HepG2 (cell line): ENCODE results near the gene MTR. TPM values are rescaled to one million over a fixed set of nuclear protein-coding genes. Genes with fewer than 3 reads are reported as not detected.

Experiments used
- ATAC-seq: fragments of 200-7000 bp; cut with Tn5 transposase; 3 replicates; pipeline ENCODE4 v1.9.1; 2020; ENCODE audit warnings: mild to moderate bottlenecking, moderate library complexity
- BruUV-seq: library from RNA; stranded (reverse); fragments of 400-500 nt; replicated peaks from 2 replicates; lab custom pipeline; 2021; lab: Mats Ljungman, UMichigan
- CTCF ChIA-PET: fragments of 300-600 bp; formaldehyde crosslinking; extraction: SDS; loops from one replicate; lab custom pipeline; 2021; ENCODE audit warnings: low total read pairs, inconsistent platforms, low intra/inter-chr PET ratio; lab: Yijun Ruan, JAX
- POLR2A ChIA-PET: fragments of 350-600 bp; sonication (Branson Sonifier 250); formaldehyde crosslinking; loops from one replicate; lab custom pipeline; 2020; ENCODE audit warnings: antibody characterized with exemption, inconsistent platforms; lab: Yijun Ruan, JAX
- DNase-seq: peaks from one replicate; pipeline ENCODE4 v3.0.0-alpha.2; 2015; ENCODE audit warnings: low spot score
- FAIRE-seq: peaks from 3 replicates; lab custom pipeline; 2011; peaks lifted over from hg19 to GRCh38; lab: Jason Lieb, UNC
- H2AFZ ChIP-seq: one replicate; pipeline ENCODE4 v1.6.1; 2011; ENCODE audit warnings: low read length, inconsistent platforms
- H3K27ac ChIP-seq: fragments of 300-600 bp; 3 replicates; pipeline ENCODE4 v1.8.0; 2011; ENCODE audit warnings: mixed run types, mild to moderate bottlenecking, mixed read lengths, low read length, inconsistent platforms; ENCODE audit not compliant: insufficient read depth; ENCODE audit errors: extremely low read length
- H3K27me3 ChIP-seq, 2 experiments: fragments of 200-600 bp in 1 of 2; 2 replicates in 1 of 2; 3 replicates in 1 of 2; pipeline versions ENCODE4 v1.6.0 to v1.8.0; 2011; ENCODE audit warnings: low read length in 2 of 2, mild to moderate bottlenecking in 2 of 2, moderate library complexity in 2 of 2, inconsistent platforms in 1 of 2; ENCODE audit not compliant: insufficient read depth in 2 of 2, control insufficient read depth in 1 of 2
- H3K36me3 ChIP-seq, 2 experiments: fragments of 200-600 bp in 1 of 2; replicated peaks in 1 of 2; 2 replicates in 1 of 2; 3 replicates in 1 of 2; pipeline versions ENCODE4 v1.5.1 to v1.8.0; 2011; ENCODE audit warnings: low read length in 2 of 2, inconsistent platforms in 1 of 2; ENCODE audit not compliant: insufficient read depth in 2 of 2, control insufficient read depth in 1 of 2
- H3K4me1 ChIP-seq: 2 replicates; pipeline ENCODE4 v1.5.1; 2012; ENCODE audit warnings: low read length, inconsistent platforms; ENCODE audit not compliant: insufficient read depth
- H3K4me2 ChIP-seq: 2 replicates; pipeline ENCODE4 v1.6.0; 2011; ENCODE audit warnings: low read depth, low read length, inconsistent platforms
- H3K4me3 ChIP-seq, 3 experiments: fragments of 200-600 bp in 1 of 3; sonication (generic), shearing (Covaris generic) in 1 of 3; replicated peaks in 1 of 3; 2 replicates each; pipeline ENCODE4 v1.5.1; 2011 to 2016; ENCODE audit warnings: low read length in 3 of 3, inconsistent platforms in 2 of 3, low read depth in 2 of 3, mild to moderate bottlenecking in 2 of 3, control low read depth in 1 of 3, mixed read lengths in 1 of 3; ENCODE audit not compliant: insufficient read depth in 1 of 3
- H3K79me2 ChIP-seq: one replicate; pipeline ENCODE4 v1.6.1; 2011; ENCODE audit warnings: low read length, inconsistent platforms; ENCODE audit not compliant: insufficient read depth
- H3K9ac ChIP-seq: 2 replicates; pipeline ENCODE4 v1.6.0; 2011; ENCODE audit warnings: mild to moderate bottlenecking, low read depth, low read length, inconsistent platforms; ENCODE audit not compliant: insufficient read depth
- H3K9me3 ChIP-seq: 2 replicates; pipeline ENCODE4 v1.5.1; 2012; ENCODE audit warnings: mild to moderate bottlenecking, low read length
- H4K20me1 ChIP-seq: 2 replicates; pipeline ENCODE4 v1.6.0; 2011; ENCODE audit warnings: inconsistent platforms, mild to moderate bottlenecking, low read length, moderate library complexity; ENCODE audit not compliant: insufficient read depth
- AHDC1 ChIP-seq: sonication (generic); formaldehyde crosslinking; IDR thresholded peaks from 2 replicates; pipeline ENCODE4 v1.5.1; 2020; ENCODE audit warnings: mild to moderate bottlenecking, missing genetic modification reagents, borderline replicate concordance
- CERS6 ChIP-seq: sonication (generic); formaldehyde crosslinking; IDR thresholded peaks from 2 replicates; pipeline ENCODE4 v1.5.0; 2020; ENCODE audit warnings: missing genetic modification reagents
- FOXO1 ChIP-seq: sonication (generic); formaldehyde crosslinking; IDR thresholded peaks from 2 replicates; pipeline ENCODE4 v1.4.0; 2020; ENCODE audit warnings: missing genetic modification reagents
- HMGXB3 ChIP-seq: sonication (generic); formaldehyde crosslinking; IDR thresholded peaks from 2 replicates; pipeline ENCODE4 v1.4.0; 2020; ENCODE audit warnings: missing genetic modification reagents, borderline replicate concordance
- KAT2B ChIP-seq: fragments of 150-350 bp; IDR thresholded peaks from 2 replicates; pipeline ENCODE4 v1.6.1; 2014; ENCODE audit warnings: low read depth, low read length, borderline replicate concordance
- MNT ChIP-seq: fragments of 450-650 bp; IDR thresholded peaks from 2 replicates; pipeline ENCODE4 v1.6.1; 2016
- SOX13 ChIP-seq, 3 experiments: fragments of 450-650 bp in 1 of 3; sonication (generic) in 1 of 3; formaldehyde crosslinking in 1 of 3; IDR thresholded peaks in 2 of 3; conservative IDR thresholded peaks in 1 of 3; 2 replicates each; pipeline versions ENCODE4 v1.5.0 to v1.6.1; 2016 to 2020; ENCODE audit warnings: antibody characterized with exemption in 1 of 3, mild to moderate bottlenecking in 1 of 3, missing compliant biosample characterization in 1 of 3, missing genetic modification reagents in 1 of 3, moderate library complexity in 1 of 3
- TRIM24 ChIP-seq: sonication (generic); formaldehyde crosslinking; IDR thresholded peaks from 2 replicates; pipeline ENCODE4 v1.8.0; 2022; ENCODE audit warnings: mild to moderate bottlenecking, missing genetic modification reagents
- ZNF20 ChIP-seq: sonication (generic); formaldehyde crosslinking; IDR thresholded peaks from 2 replicates; pipeline ENCODE4 v1.4.0; 2020; ENCODE audit warnings: mild to moderate bottlenecking, moderate library complexity, missing genetic modification reagents
- ZNF768 ChIP-seq: sonication (generic); formaldehyde crosslinking; IDR thresholded peaks from 2 replicates; pipeline ENCODE4 v1.4.0; 2020; ENCODE audit warnings: missing genetic modification reagents
- WGBS: methylation state at CpG from one replicate; pipeline ENCODE4 v1.1.6; 2017; ENCODE audit warnings: low lambda C conversion rate; 5-methylcytosine and 5-hydroxymethylcytosine counted together
- in situ Hi-C: cut with HindIII; loops from 2 replicates; pipeline ENCODE4 v1.10.0; 2017; ENCODE audit warnings: low pct_unique_long_range_greater_than_20kb; ENCODE audit not compliant: extremely low pct_ligation_motif_present
- intact Hi-C: fragments of 100-400 bp; cut with micrococcal nuclease; formaldehyde crosslinking; loops from one replicate; pipeline ENCODE4 v1.10.0; 2022; ENCODE audit not compliant: unreplicated experiment
- polyA plus RNA-seq, 8 experiments: library from polyadenylated mRNA; depleted of rRNA in 3 of 8; stranded (reverse) in 7 of 8; unstranded in 1 of 8; fragments of >200 nt; fragmentation: Illumina TruSeq in 4 of 8; extraction: Trizol in 4 of 8; gene quantifications; 2 replicates each; pipeline versions ENCODE4 v1.2.1 to v1.2.3, GENCODE V29; 2011 to 2016; ENCODE audit warnings: low read depth in 4 of 8, missing spikeins in 1 of 8, mixed read lengths in 1 of 8; ENCODE audit not compliant: insufficient read depth in 1 of 8
- total RNA-seq, 5 experiments: library from RNA; depleted of rRNA; stranded (reverse); fragments of >200 nt; fragmentation: Illumina TruSeq; extraction: Trizol; gene quantifications; 2 replicates each; pipeline ENCODE4 v1.2.3, GENCODE V29; 2016; ENCODE audit warnings: low read depth in 1 of 5

Gene MTR
- total and polyA plus RNA-seq, 2 of the 13 experiments (the other 11 are each of a cell fraction or from before 2014, with no cell fraction given), result 16.3 to 36.1 TPM

- TF ChIP-seq HMGXB3 (CRISPR knock-in tag), result no peak
- no peak for TF ChIP-seq MNT
Observed at GRCh38 chr1:236760480-236760879, 34.6 kb upstream of the MTR start (continued).

GRCh38 chr1:236760986-236761385, 34.1 kb upstream of the MTR start:
- H3K9me3 ChIP-seq, result no peaks in the 10 kb centered on the region
- no peaks in the 10 kb centered on the region for H3K79me2 ChIP-seq
- no peak overlapping the region for H2AFZ ChIP-seq
- H4K20me1 ChIP-seq, result no peaks in the 10 kb centered on the region
- H3K27ac ChIP-seq, result no peak overlapping the region
- H3K27me3 ChIP-seq, result no peaks in the 10 kb centered on the region
- DNase-seq, result no peak
- H3K4me3 ChIP-seq, result no peak overlapping the region
- FAIRE-seq, result no peak
- H3K4me1 ChIP-seq, result peaks cover 27% of the 10 kb centered on the region
- ChIA-PET CTCF (no interaction called here), POLR2A (no interaction called here)
- in situ Hi-C loops, result loop anchor here (10.0 to 25.0 kb wide), 2 partner anchors 376 to 804 kb away; no protein-coding TSS in a partner anchor
- H3K9ac ChIP-seq, result no peak overlapping the region
- no TSS peak for BruUV-seq
- WGBS, result 81% methylated on average over 12 of the region's 14 CpGs
- intact Hi-C loops, result no loop called here
- no peak overlapping the region for H3K4me2 ChIP-seq
- ATAC-seq, result no peak
- H3K36me3 ChIP-seq, result no peaks in the 10 kb centered on the region
- TF ChIP-seq ZNF768 (CRISPR knock-in tag), result no peak
- TF ChIP-seq SOX13 (IDR thresholded peaks at IDR 0.05), result no peak
- no peak for TF ChIP-seq SOX13 (CRISPR knock-in tag; conservative IDR thresholded peaks at IDR 0.05 in 1 of 2, IDR thresholded peaks at IDR 0.05 in 1 of 2)
- TF ChIP-seq KAT2B, result no peak
- no peak for TF ChIP-seq TRIM24 (CRISPR knock-in tag)
- no peak for TF ChIP-seq ZNF20
- no peak for TF ChIP-seq AHDC1 (CRISPR knock-in tag)
- TF ChIP-seq FOXO1 (CRISPR knock-in tag), result no peak
- TF ChIP-seq CERS6 (CRISPR knock-in tag), result no peak
